ENCODE results near the gene PARD6A. TPM values are rescaled to one million over a fixed set of nuclear protein-coding genes. Genes with fewer than 3 reads are reported as not detected.
"Not testable (repeated sequence)": the region's sequence is repeated elsewhere in the genome, so short reads cannot be mapped to it uniquely, and the experiment has no call there.

Gene PARD6A
- total and polyA plus RNA-seq, 2 donors = 1.7 to 6.5 TPM

DNA sequence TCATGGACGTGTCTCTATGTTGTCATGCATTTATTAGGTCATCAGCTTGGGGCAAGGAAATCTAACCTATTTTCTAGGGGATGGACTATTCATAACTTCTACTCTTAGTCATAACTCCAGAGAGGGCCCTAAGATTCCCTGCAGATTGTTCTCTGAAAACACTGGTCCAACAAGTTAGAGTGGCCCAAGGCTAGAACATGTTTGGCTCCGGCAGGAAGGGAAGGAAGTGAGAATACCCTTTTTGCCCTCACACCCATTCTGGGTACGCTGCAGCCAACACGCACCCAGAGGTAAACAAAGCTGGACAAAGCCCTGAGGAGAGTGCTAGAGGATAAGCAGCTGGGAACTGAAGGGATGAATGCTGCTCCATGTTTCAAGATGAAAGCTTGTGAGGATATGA, 15.8 kb downstream of the PARD6A start:
- H3K27ac ChIP-seq (ENCODE audit: low read depth) = no peak overlapping the region
- H3K4me1 ChIP-seq (ENCODE audit: insufficient read depth) = peaks cover 2% of the 10 kb centered on the region
- whole genome bisulfite sequencing = 73% methylated on average over 4 of the region's 4 CpGs
- peaks cover 2% of the 10 kb centered on the region for H3K36me3 ChIP-seq (ENCODE audit: insufficient read depth)
- no peak overlapping the region for H3K4me3 ChIP-seq (ENCODE audit: low read depth, low read length)
- DNase-seq (ENCODE audit: extremely low spot score) = no peak

DNA sequence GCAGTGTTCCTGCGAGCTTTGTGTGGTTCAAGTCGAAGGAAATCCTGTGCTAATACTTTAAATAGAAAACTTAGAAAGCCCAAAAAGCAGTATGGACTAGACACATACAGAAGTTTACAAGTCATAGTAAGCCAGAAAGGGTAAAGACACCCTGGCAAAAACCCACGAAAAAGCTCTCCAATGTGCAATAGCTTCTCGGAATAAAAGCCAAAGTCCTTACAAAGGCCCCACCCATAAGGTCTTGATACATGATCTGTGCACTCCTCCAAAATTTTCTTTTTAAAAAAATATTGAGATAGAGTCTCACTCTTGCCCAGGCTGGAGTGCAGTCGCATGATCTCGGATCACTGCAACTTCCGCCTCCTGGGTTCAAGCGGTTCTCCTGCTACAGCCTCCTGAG, 16.2 kb downstream of the PARD6A start:
- H3K4me3 ChIP-seq (ENCODE audit: low read depth, low read length) = no peak overlapping the region
- H3K36me3 ChIP-seq (ENCODE audit: insufficient read depth) = peaks cover 2% of the 10 kb centered on the region
- WGBS = 74% methylated on average over 8 of the region's 8 CpGs
- DNase-seq (ENCODE audit: extremely low spot score) = no peak
- peaks cover 2% of the 10 kb centered on the region for H3K4me1 ChIP-seq (ENCODE audit: insufficient read depth)
- no peak overlapping the region for H3K27ac ChIP-seq (ENCODE audit: low read depth)

DNA sequence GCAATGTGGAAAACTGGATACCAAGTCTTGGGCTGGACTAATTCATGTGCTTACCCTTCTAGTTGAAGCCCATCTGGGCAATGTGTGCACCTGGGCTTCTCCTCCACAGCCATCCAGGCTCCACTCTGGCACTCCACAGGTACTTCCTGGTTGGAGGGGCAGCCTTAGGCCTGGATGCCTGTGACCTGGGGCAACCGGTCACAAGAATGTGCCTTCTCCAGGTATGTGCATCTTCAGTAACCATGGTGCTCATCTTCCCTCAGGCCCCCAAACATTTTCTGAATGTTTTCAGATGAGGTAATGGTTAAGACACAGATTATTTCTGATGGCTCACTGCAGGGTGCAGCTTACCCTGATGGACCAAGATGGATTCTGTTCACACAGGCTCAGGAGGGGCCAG, 17.0 kb downstream of the PARD6A start:
- DNase-seq (ENCODE audit: extremely low spot score) = no peak
- no peak overlapping the region for H3K27ac ChIP-seq (ENCODE audit: low read depth)
- WGBS = 98% methylated on average over 1 of the region's 1 CpG
- H3K36me3 ChIP-seq (ENCODE audit: insufficient read depth) = peaks cover 2% of the 10 kb centered on the region
- no peak overlapping the region for H3K4me3 ChIP-seq (ENCODE audit: low read depth, low read length)
- H3K4me1 ChIP-seq (ENCODE audit: insufficient read depth) = peaks cover 2% of the 10 kb centered on the region

DNA sequence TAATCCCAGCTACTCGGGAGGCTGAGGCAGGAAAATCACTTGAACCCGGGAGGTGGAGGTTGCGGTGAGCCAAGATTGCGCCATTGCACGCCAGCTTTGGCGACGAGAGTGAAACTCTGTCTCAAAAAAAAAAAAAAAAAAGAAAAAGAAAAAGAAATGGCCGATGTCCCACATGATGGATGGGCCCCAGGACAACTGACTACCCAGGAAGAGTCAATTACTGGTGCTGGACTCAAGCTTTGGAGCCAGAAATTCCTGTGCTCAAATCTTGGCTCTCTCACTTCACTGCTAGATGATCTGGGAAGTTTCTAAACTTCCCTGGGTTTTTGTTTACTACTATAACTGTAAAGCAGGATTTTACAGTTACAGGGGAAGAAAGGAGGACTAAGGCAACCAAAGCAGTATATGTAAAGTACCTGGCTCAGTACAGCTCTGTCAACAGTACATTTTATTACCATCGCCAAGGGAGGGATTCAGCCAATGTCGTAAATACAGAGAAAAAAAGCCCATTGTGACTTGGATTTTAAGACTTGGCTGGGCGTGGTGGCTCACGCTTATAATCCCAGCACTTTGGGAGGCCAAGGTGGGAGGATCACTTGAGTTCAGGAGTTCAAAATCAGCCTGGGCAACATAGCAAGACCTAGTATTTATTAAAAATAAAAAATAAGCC, 17.7 kb downstream of the PARD6A start:
- H3K4me3 ChIP-seq (ENCODE audit: low read depth, low read length) = no peak overlapping the region
- DNase-seq (ENCODE audit: extremely low spot score) = no peak
- peaks cover 2% of the 10 kb centered on the region for H3K36me3 ChIP-seq (ENCODE audit: insufficient read depth)
- H3K4me1 ChIP-seq (ENCODE audit: insufficient read depth) = peaks cover 2% of the 10 kb centered on the region
- 70% methylated on average over 12 of the region's 12 CpGs for WGBS
- no peak overlapping the region for H3K27ac ChIP-seq (ENCODE audit: low read depth)

DNA sequence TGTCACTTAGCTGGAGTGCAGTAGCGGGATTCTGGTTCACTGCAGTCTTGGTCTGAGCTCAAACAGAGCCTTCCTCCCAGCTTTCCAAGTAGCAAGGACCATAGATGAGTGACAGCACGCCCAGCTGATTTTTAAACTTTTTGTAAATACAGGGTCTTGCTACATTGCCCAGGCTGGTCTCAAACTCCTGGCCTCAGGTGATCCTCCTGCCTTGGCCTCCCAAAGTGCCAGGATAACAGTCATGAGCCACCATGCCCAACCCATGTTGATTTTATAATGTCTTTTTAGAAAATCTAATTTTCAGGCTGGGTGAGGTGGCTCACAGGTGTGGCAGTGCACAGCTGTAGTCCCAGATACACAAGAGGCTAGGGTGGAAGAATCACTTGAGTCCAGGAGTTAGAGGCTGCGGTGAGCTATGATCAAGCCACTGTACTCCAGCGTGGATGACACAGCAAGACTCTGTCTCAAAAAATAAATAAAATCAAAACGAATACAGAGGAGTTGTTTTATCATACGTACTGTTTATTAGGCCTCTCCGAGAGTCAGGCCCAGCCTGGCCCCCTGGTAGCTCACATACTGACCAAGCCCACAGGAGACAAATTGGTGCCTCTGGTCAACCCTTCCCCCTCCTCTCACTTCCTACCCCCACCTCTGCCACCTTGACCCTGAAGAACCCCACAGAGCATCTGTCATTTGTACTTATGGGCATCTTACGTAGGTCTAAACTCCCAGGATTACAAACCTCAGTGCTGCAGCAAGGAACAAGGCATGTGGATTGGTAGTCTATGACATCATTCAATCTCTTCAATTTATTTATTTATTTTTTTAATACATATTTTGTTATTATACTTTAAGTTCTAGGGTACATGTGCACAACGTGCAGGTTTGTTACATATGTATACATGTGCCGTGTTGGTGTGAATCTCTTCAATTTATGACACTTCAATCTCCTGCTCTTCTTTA, 19.5 kb downstream of the PARD6A start:
- H3K4me3 ChIP-seq (ENCODE audit: low read depth, low read length) = no peak overlapping the region
- 91% methylated on average over 10 of the region's 10 CpGs for WGBS

DNA sequence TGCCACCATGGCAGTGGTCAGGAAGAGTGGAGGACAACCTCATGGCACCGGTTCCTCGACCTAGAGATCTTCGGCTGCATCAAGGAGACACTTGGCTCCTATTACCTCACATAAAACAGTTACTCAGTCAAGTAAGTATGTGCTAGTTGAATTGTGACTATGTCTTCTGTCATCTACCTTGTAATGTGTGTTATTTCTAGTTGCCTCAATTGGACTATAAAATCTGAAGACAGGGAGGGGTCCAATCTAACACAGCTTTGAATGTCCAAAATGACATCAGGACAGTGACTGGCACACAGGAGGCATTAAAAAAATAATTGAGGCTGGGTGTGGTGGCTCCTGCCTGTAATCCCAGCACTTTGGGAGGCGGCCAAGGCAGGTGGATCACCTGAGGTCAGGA, 23.0 kb downstream of the PARD6A start:
- Histone ChIP-seq H3K27ac (ENCODE audit: low read depth) (no peak overlapping the region), H3K4me3 (ENCODE audit: low read depth, low read length) (no peak overlapping the region), H3K36me3 (ENCODE audit: insufficient read depth) (peaks cover 2% of the 10 kb centered on the region), H3K4me1 (ENCODE audit: insufficient read depth) (no peaks in the 10 kb centered on the region)
- WGBS = 98% methylated on average over 4 of the region's 4 CpGs
- no peak for DNase-seq (ENCODE audit: extremely low spot score)

More for the DNA sequence above, 19.5 kb downstream of the PARD6A start:
- H3K27ac ChIP-seq (ENCODE audit: low read depth) = no peak overlapping the region
- peaks cover 2% of the 10 kb centered on the region for H3K36me3 ChIP-seq (ENCODE audit: insufficient read depth)
- DNase-seq (ENCODE audit: extremely low spot score) = no peak
- peaks cover 2% of the 10 kb centered on the region for H3K4me1 ChIP-seq (ENCODE audit: insufficient read depth)

DNA sequence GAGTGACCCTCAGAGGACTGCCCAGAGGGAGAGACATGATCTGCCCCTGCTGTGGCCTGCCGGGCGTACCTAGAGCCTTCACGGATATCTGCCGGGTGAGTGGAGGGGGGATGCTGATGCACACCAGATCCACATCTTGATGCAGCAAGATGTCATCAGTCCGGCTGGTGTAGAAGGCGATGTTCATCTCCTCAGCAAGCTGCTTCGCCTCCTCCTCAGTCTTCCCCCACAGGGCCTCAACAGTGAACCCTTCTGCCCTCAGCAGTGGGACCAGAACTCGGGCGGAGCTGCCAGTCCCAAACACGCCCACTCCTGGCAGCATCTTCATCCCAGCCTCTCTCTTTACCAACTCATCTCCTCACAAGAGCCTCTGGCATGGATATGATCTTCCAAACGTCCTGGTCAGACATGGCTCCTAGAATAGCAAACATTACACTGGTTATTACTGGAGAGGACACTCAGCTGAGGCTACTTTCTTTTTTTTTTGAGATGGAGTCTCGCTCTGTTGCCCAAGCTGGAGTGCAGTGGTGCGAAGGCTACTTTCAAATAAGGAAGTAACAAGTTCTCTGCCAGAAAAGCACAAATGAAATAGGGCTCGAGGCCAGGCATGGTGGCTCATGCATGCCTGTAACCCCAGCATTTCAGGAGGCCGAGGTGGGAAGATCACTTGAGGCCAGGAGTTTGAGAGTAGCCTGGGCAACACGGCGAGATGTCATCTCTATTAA, 24.8 kb downstream of the PARD6A start:
- H3K27ac ChIP-seq (ENCODE audit: low read depth) = no peak overlapping the region
- H3K4me3 ChIP-seq (ENCODE audit: low read depth, low read length) = no peak overlapping the region
- DNase-seq (ENCODE audit: extremely low spot score) = no peak
- H3K4me1 ChIP-seq (ENCODE audit: insufficient read depth) = no peaks in the 10 kb centered on the region
- 85% methylated on average over 17 of the region's 17 CpGs for WGBS
- no peaks in the 10 kb centered on the region for H3K36me3 ChIP-seq (ENCODE audit: insufficient read depth)

DNA sequence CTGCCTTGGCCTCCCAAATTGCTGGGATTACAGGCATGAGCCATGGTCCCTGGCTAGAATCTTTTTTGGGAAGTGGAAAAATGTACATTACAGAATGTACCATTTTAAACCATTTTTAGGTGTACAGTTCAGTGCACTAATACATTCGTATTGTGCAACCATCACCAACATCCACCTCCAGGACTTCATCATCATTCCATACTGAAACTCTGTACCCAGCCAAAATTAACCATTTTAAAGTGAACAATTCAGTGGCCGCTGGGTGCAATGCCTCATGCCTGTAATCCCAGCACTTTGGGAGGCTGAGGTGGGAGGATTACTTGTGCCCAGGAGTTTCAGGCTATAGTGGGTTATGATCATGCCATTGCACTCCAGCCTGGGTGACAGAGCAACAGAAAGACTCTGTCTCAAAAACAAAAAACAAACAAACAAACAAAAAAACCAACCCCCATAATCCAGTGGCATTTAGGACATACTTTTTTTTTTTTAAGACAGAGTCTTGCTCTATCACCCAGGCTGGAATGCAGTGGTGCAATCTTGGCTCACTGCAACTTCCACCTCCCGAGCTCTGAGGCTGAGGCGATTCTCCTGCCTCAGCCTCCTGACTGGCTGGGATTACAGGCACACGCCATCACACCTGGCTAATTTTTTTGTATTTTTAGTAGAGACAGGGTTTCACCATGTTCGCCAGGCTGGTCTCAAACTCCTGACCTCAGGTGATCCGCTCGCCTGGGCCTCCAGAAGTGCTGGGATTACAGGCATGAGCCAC, 32.9 kb downstream of the PARD6A start:
- WGBS = 91% methylated on average over 8 of the region's 8 CpGs
- not testable (repeated sequence) for DNase-seq (ENCODE audit: extremely low spot score); H3K4me3 ChIP-seq (ENCODE audit: low read depth, low read length); H3K36me3 ChIP-seq (ENCODE audit: insufficient read depth); H3K27ac ChIP-seq (ENCODE audit: low read depth); H3K4me1 ChIP-seq (ENCODE audit: insufficient read depth)

DNA sequence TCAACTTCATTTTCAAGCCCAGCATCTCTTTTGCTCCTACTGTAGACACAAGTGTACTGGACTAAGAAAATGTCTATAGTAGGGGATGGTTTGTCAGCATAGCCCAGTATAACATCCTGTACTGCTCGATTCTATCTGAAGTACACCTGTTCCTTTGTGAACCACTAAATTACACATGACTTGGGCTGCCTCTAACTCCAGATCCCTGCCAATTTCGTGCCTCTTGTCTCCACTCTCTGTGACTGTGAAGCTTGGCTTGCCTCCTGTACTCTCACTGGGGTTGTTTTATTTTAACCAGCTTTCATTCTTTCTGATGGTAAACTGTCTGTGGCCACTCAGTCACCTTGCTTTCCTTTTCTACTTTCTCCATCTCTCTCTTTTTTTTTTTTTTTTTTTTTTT, 33.9 kb downstream of the PARD6A start:
- Histone ChIP-seq H3K4me1 (ENCODE audit: insufficient read depth) (no peaks in the 10 kb centered on the region), H3K4me3 (ENCODE audit: low read depth, low read length) (no peak overlapping the region), H3K36me3 (ENCODE audit: insufficient read depth) (no peaks in the 10 kb centered on the region), H3K27ac (ENCODE audit: low read depth) (no peak overlapping the region)
- WGBS = 73% methylated on average over 2 of the region's 2 CpGs
- DNase-seq (ENCODE audit: extremely low spot score) = no peak

DNA sequence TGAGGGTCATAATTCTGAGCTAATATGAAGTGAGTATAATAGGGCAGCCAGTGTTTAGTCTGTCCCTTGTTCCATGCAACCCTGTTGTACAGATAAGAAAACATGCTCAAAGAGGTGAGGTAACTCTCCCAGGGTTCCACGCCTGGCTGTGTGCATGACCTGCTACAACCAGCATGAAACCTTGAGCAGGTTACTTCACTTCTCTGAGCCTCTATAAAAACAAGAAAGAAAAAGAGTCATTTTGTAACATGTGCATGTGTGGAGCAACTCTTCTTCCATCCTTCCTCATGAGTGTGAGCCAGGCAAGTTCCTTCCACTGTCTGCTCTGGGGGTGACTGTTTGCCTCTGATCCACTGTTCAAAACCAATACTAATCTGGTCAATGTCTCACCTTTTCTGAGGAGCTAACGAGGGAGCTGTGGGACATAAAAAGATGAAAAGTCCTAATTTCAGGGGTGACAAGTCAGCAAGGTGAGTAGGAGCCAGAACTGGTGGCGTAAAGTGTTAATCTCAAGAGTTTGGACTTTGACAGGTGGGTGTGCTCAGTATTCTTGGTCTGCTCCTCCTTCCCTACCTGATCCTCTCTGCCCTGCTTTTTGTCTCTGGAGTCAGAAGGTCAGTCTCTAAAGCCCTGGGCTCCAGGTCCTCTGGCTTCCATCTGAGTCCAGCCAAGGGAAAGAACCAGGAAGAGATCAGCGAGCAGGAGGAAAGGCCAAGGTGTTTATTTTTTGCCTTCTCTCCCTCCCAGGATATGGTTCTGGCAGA, 36.8 kb downstream of the PARD6A start:
- Histone ChIP-seq H3K36me3 (ENCODE audit: insufficient read depth) (no peaks in the 10 kb centered on the region), H3K27ac (ENCODE audit: low read depth) (no peak overlapping the region), H3K4me3 (ENCODE audit: low read depth, low read length) (no peak overlapping the region), H3K4me1 (ENCODE audit: insufficient read depth) (no peaks in the 10 kb centered on the region)
- 94% methylated on average over 4 of the region's 4 CpGs for WGBS
- DNase-seq (ENCODE audit: extremely low spot score) = no peak

DNA sequence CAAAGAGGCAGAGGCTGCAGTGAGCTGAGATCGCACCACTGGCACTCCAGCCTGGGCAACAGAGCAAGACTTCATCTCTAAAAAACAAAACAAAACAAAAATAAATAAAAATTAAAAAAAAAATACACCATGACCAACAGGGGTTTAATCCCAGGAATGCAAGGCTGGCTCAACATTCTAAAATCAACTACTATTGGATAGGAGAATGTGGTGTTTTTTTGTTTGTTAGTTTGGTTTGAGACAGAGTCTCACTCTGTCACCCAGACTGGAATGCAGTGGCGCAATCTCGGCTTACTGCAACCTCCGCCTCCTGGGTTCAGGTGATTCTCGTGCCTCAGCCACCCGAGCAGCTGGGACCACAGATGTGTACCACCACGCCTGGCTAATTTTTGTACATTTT, 38.5 kb downstream of the PARD6A start:
- no peak for DNase-seq (ENCODE audit: extremely low spot score)
- Histone ChIP-seq H3K27ac (ENCODE audit: low read depth) (no peak overlapping the region), H3K36me3 (ENCODE audit: insufficient read depth) (no peaks in the 10 kb centered on the region), H3K4me3 (ENCODE audit: low read depth, low read length) (no peak overlapping the region), H3K4me1 (ENCODE audit: insufficient read depth) (no peaks in the 10 kb centered on the region)
- WGBS = 97% methylated on average over 7 of the region's 7 CpGs

DNA sequence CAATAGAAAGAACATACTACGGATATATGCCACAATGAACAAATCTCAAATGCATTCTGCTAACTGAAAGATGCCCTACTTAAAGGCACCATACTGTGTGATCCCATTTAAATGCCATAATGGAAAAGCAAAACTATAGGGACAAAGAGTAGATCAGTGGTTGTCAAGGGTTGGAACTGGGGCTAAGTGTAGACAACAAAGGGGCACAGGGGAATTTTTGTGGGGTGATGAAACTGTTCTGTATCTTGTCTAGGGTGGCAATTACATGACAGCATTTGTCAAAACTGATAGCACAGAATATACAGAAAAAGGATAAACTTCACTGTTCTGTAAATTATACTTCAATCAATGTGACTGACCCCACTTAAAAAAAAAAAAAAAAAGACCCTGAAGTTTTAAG, 40.7 kb downstream of the PARD6A start:
- no peaks in the 10 kb centered on the region for H3K4me1 ChIP-seq (ENCODE audit: insufficient read depth)
- H3K4me3 ChIP-seq (ENCODE audit: low read depth, low read length) = no peak overlapping the region
- 92% methylated on average over 1 of the region's 1 CpG for WGBS

More for the DNA sequence above, 40.7 kb downstream of the PARD6A start:
- H3K36me3 ChIP-seq (ENCODE audit: insufficient read depth) = no peaks in the 10 kb centered on the region
- H3K27ac ChIP-seq (ENCODE audit: low read depth) = no peak overlapping the region
- DNase-seq (ENCODE audit: extremely low spot score) = no peak

All from urinary bladder (tissue), 4 donors.